HepG2 (cell line): ENCODE results near the gene FRMD4A. TPM values are rescaled to one million over a fixed set of nuclear protein-coding genes. Genes with fewer than 3 reads are reported as not detected.

Experiments
- CBX1 ChIP-seq: IDR thresholded peaks from one replicate; pipeline ENCODE4 v1.6.1; 2016; ENCODE audit warnings: antibody characterized with exemption, low read depth
- ELF1 ChIP-seq: sonication (generic); formaldehyde crosslinking; IDR thresholded peaks from 2 replicates; pipeline ENCODE4 v1.4.0; 2020; ENCODE audit warnings: missing genetic modification reagents
- FOSL1 ChIP-seq: sonication (generic); formaldehyde crosslinking; IDR thresholded peaks from 2 replicates; pipeline ENCODE4 v1.9.0; 2021; ENCODE audit warnings: missing genetic modification reagents, borderline replicate concordance
- PCBP1 ChIP-seq: fragments of 200-400 bp; formaldehyde crosslinking; IDR thresholded peaks from 2 replicates; pipeline ENCODE4 v1.6.1; 2017; ENCODE audit warnings: mild to moderate bottlenecking, low read depth, low read length, borderline replicate concordance
- RELA ChIP-seq: sonication (generic); formaldehyde crosslinking; IDR thresholded peaks from 2 replicates; pipeline ENCODE4 v1.4.0; 2020; ENCODE audit warnings: missing genetic modification reagents
- SALL2 ChIP-seq: sonication (generic); formaldehyde crosslinking; IDR thresholded peaks from 2 replicates; pipeline ENCODE4 v1.8.1; 2023; ENCODE audit warnings: mild to moderate bottlenecking, missing genetic modification reagents, inconsistent platforms
- SP4 ChIP-seq: sonication (generic); formaldehyde crosslinking; IDR thresholded peaks from 2 replicates; pipeline ENCODE4 v1.8.1; 2023; ENCODE audit warnings: mild to moderate bottlenecking, missing genetic modification reagents
- SRF ChIP-seq: IDR thresholded peaks from 2 replicates; pipeline ENCODE4 v1.6.1; 2011; ENCODE audit warnings: mild to moderate bottlenecking, low read depth, low read length, moderate library complexity
- ZSCAN31 ChIP-seq: sonication (generic); formaldehyde crosslinking; IDR thresholded peaks from 2 replicates; pipeline ENCODE4 v1.5.0; 2020; ENCODE audit warnings: low read depth, mild to moderate bottlenecking, missing genetic modification reagents
- polyA plus RNA-seq, 8 experiments: library from polyadenylated mRNA; depleted of rRNA in 3 of 8; stranded (reverse) in 7 of 8; unstranded in 1 of 8; fragments of >200 nt; fragmentation: Illumina TruSeq in 4 of 8; extraction: Trizol in 4 of 8; gene quantifications; 2 replicates each; pipeline versions ENCODE4 v1.2.1 to v1.2.3, GENCODE V29; 2011 to 2016; ENCODE audit warnings: low read depth in 4 of 8, missing spikeins in 1 of 8, mixed read lengths in 1 of 8; ENCODE audit not compliant: insufficient read depth in 1 of 8
- total RNA-seq, 5 experiments: library from RNA; depleted of rRNA; stranded (reverse); fragments of >200 nt; fragmentation: Illumina TruSeq; extraction: Trizol; gene quantifications; 2 replicates each; pipeline ENCODE4 v1.2.3, GENCODE V29; 2016; ENCODE audit warnings: low read depth in 1 of 5
- TF ChIP-seq, protein P1 (sequence below): sonication (generic); formaldehyde crosslinking; conservative IDR thresholded peaks from 2 replicates; pipeline ENCODE4 v1.4.0; 2020; ENCODE audit warnings: missing genetic modification reagents
- TF ChIP-seq, protein P2 (sequence below): sonication (generic); formaldehyde crosslinking; IDR thresholded peaks from 2 replicates; pipeline ENCODE4 v1.4.0; 2020; ENCODE audit warnings: missing genetic modification reagents

Gene FRMD4A
- total and polyA plus RNA-seq, 2 of the 13 experiments (the other 11 are each of a cell fraction or from before 2014, with no cell fraction given) = 0.09 to 0.26 TPM

DNA sequence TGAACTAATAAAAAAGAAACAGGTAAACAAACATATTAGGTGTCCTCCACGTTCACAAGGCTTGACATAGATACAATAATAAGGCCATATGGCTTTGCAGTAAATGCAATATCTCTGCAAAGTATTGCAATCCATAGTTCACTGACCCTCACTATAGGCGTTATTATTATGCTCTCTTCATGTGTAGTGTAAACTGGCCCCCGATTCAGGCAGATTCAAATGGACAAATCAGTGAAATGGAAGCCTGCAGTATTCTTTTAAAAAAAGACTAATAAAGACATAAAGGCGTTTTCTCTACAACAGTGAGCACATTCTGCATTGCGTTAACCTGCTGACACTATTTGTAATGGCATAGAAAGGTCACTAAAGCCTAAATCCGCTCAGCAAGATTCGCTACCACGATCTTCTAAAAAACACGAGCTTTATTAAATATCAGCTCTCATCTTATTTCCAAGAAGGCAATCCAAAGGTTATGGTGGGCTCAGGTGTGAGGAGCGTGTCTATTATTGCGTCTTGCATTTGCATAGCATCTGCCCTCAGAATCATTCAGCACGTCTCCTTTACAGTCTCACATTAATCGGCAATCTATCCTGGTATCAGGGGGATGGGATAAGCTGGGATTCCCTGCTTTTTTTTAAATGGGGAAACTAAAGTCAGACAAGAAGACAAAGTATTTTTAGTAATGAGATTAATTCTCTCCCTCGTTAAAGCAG, 36.2 kb downstream of the FRMD4A start (continued):
- TF ChIP-seq SALL2 (CRISPR knock-in tag) (no peak), ZSCAN31 (CRISPR knock-in tag) (no peak), ELF1 (CRISPR knock-in tag) (no peak), SP4 (CRISPR knock-in tag) (no peak), PCBP1 (no peak), SRF (no peak), FOSL1 (CRISPR knock-in tag) (no peak), CBX1 (no peak), RELA (CRISPR knock-in tag) (no peak)
- TF ChIP-seq, protein P1, sequence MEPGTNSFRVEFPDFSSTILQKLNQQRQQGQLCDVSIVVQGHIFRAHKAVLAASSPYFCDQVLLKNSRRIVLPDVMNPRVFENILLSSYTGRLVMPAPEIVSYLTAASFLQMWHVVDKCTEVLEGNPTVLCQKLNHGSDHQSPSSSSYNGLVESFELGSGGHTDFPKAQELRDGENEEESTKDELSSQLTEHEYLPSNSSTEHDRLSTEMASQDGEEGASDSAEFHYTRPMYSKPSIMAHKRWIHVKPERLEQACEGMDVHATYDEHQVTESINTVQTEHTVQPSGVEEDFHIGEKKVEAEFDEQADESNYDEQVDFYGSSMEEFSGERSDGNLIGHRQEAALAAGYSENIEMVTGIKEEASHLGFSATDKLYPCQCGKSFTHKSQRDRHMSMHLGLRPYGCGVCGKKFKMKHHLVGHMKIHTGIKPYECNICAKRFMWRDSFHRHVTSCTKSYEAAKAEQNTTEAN = no peak
- TF ChIP-seq, protein P2, sequence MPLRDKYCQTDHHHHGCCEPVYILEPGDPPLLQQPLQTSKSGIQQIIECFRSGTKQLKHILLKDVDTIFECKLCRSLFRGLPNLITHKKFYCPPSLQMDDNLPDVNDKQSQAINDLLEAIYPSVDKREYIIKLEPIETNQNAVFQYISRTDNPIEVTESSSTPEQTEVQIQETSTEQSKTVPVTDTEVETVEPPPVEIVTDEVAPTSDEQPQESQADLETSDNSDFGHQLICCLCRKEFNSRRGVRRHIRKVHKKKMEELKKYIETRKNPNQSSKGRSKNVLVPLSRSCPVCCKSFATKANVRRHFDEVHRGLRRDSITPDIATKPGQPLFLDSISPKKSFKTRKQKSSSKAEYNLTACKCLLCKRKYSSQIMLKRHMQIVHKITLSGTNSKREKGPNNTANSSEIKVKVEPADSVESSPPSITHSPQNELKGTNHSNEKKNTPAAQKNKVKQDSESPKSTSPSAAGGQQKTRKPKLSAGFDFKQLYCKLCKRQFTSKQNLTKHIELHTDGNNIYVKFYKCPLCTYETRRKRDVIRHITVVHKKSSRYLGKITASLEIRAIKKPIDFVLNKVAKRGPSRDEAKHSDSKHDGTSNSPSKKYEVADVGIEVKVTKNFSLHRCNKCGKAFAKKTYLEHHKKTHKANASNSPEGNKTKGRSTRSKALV (CRISPR knock-in tag) = no peak
